ENCODE results near the gene POLH. TPM values are rescaled to one million over a fixed set of nuclear protein-coding genes. Genes with fewer than 3 reads are reported as not detected.
"Not testable (repeated sequence)": the region's sequence is repeated elsewhere in the genome, so short reads cannot be mapped to it uniquely, and the experiment has no call there.

Gene POLH
- total RNA-seq, 1 experiment from 2014 or later: 28.4 TPM

GRCh38 chr6:43584892-43585570 is 9.0 kb downstream of the POLH start:
- no peak overlapping the region for H3K4me3 ChIP-seq (ENCODE audit: low read depth in 2 of 2, low read length in 2 of 2)
- DNase-seq (ENCODE audit: low read depth, low spot score) (no peak), ATAC-seq (no peak)
- no TSS peak for BruUV-seq (replicated peaks)
- CTCF ChIA-PET: interaction anchor here (0.5 to 0.7 kb wide), 2 partner anchors 15 to 356 kb away, joined by 3 to 13 read pairs; no protein-coding TSS in a partner anchor
- POLR2A ChIA-PET: interaction anchor here (0.7 kb wide), 1 partner anchor 347 kb away, joined by 10 read pairs; no protein-coding TSS in a partner anchor
- no peaks in the 10 kb centered on the region for H3K27me3 ChIP-seq (ENCODE audit: control insufficient read depth, insufficient read depth, low read length)
- peaks cover 18% of the 10 kb centered on the region; the same call in 1 of the 2 replicates for H3K36me3 ChIP-seq (ENCODE audit: control insufficient read depth, insufficient read depth, low read length)
- no peak overlapping the region for H3K27ac ChIP-seq (ENCODE audit: low read length)
- no peaks in the 10 kb centered on the region for H3K9me3 ChIP-seq (ENCODE audit: control insufficient read depth, insufficient read depth, low read depth, low read length)
- TF ChIP-seq REST (IDR thresholded peaks at IDR 0.05; ENCODE audit: insufficient read depth in 1 of 2, low read depth in 2 of 2, low read length in 1 of 2) (no peak), TCF7L2 (IDR thresholded peaks at IDR 0.05; ENCODE audit: low read depth, low read length) (no peak), POLR2AphosphoS5 (IDR thresholded peaks at IDR 0.05; ENCODE audit: low read depth, low read length) (no peak), CTCF (IDR thresholded peaks at IDR 0.05) (no peak), SIN3A (IDR thresholded peaks at IDR 0.05; ENCODE audit: borderline replicate concordance, insufficient read depth, low read depth, low read length) (no peak)
- in situ Hi-C loops (cut with HindIII; ENCODE audit: low pct_unique_long_range_greater_than_20kb, low sequenced_read_pairs) (no loop called here), intact Hi-C loops (cut with micrococcal nuclease; ENCODE audit: unreplicated experiment) (no loop called here)
- no peaks in the 10 kb centered on the region for H3K4me1 ChIP-seq (ENCODE audit: control insufficient read depth, insufficient read depth, low read length)

GRCh38 chr6:43588194-43588593 is 12.2 kb downstream of the POLH start:
- no peaks in the 10 kb centered on the region for H3K4me1 ChIP-seq (ENCODE audit: control insufficient read depth, insufficient read depth, low read length)
- ChIA-PET POLR2A (no interaction called here), CTCF (no interaction called here)
- TF ChIP-seq POLR2AphosphoS5 (IDR thresholded peaks at IDR 0.05; ENCODE audit: low read depth, low read length): no peak
- TF ChIP-seq TCF7L2 (IDR thresholded peaks at IDR 0.05; ENCODE audit: low read depth, low read length): no peak
- TF ChIP-seq REST (IDR thresholded peaks at IDR 0.05; ENCODE audit: insufficient read depth in 1 of 2, low read depth in 2 of 2, low read length in 1 of 2): no peak
- TF ChIP-seq SIN3A (IDR thresholded peaks at IDR 0.05; ENCODE audit: borderline replicate concordance, insufficient read depth, low read depth, low read length): no peak
- TF ChIP-seq CTCF (IDR thresholded peaks at IDR 0.05): no peak
- DNase-seq (ENCODE audit: low read depth, low spot score): no peak
- no peak for ATAC-seq
- in situ Hi-C loops (cut with HindIII; ENCODE audit: low pct_unique_long_range_greater_than_20kb, low sequenced_read_pairs): no loop called here
- H3K9me3 ChIP-seq (ENCODE audit: control insufficient read depth, insufficient read depth, low read depth, low read length): no peaks in the 10 kb centered on the region
- no peaks in the 10 kb centered on the region for H3K27me3 ChIP-seq (ENCODE audit: control insufficient read depth, insufficient read depth, low read length)
- intact Hi-C loops (cut with micrococcal nuclease; ENCODE audit: unreplicated experiment): no loop called here
- H3K27ac ChIP-seq (ENCODE audit: low read length): no peak overlapping the region
- H3K36me3 ChIP-seq (ENCODE audit: control insufficient read depth, insufficient read depth, low read length): peaks cover 14% of the 10 kb centered on the region
- BruUV-seq (replicated peaks): no TSS peak
- H3K4me3 ChIP-seq (ENCODE audit: low read depth in 2 of 2, low read length in 2 of 2): no peak overlapping the region

- BruUV-seq (replicated peaks); POLR2A ChIA-PET: not testable (repeated sequence)
Observed at GRCh38 chr6:43589564-43589963, 13.6 kb downstream of the POLH start.

More at GRCh38 chr6:43589564-43589963, 13.6 kb downstream of the POLH start:
- H3K27ac ChIP-seq (ENCODE audit: low read length); in situ Hi-C loops (cut with HindIII; ENCODE audit: low pct_unique_long_range_greater_than_20kb, low sequenced_read_pairs); H3K27me3 ChIP-seq (ENCODE audit: control insufficient read depth, insufficient read depth, low read length); DNase-seq (ENCODE audit: low read depth, low spot score); CTCF ChIA-PET; H3K9me3 ChIP-seq (ENCODE audit: control insufficient read depth, insufficient read depth, low read depth, low read length); H3K4me3 ChIP-seq (ENCODE audit: low read depth in 2 of 2, low read length in 2 of 2); ATAC-seq; H3K4me1 ChIP-seq (ENCODE audit: control insufficient read depth, insufficient read depth, low read length); intact Hi-C loops (cut with micrococcal nuclease; ENCODE audit: unreplicated experiment): not testable (repeated sequence)
- H3K36me3 ChIP-seq (ENCODE audit: control insufficient read depth, insufficient read depth, low read length): peaks cover 13% of the 10 kb centered on the region; the same call in 1 of the 2 replicates
